GM23248 (cell line): ENCODE measurements around the gene TCF7L2.

Source experiments
- EZH2 ChIP-seq: fragments of 200-600 bp; sonication (generic); IDR thresholded peaks from 2 replicates; pipeline ENCODE4 v1.6.1; 2018; ENCODE audit warnings: antibody characterized with exemption, mild to moderate bottlenecking; ENCODE audit not compliant: insufficient read depth, poor library complexity, severe bottlenecking
- EZH2phosphoT487 ChIP-seq: fragments of 200-600 bp; sonication (generic); IDR thresholded peaks from 2 replicates; pipeline ENCODE4 v1.6.1; 2018; ENCODE audit warnings: antibody characterized with exemption, moderate library complexity, mild to moderate bottlenecking, low read depth; ENCODE audit not compliant: insufficient read depth

DNA sequence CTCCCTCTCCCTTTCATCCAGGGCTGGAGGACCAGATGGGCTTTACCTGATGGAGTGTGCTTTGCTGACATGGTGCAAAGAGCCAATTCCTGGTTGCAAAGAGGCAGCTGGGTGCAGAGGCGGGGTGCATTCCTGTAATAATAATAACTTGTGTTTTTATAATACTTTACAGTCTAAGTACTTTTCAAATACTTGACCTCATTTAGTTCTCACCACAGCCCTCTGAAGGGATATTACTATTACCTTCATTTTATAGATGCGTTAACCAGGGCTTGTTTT is 70.4 kb downstream of the TCF7L2 start:
- TF ChIP-seq EZH2 (no peak), EZH2phosphoT487 (no peak)
